AG09309 (cell line): ENCODE data around the gene GPR132.

Source experiments
- DNase-seq: peaks from one replicate; pipeline ENCODE4 v3.0.0-alpha.2; 2010; ENCODE audit warnings: low read depth
- H3K4me3 ChIP-seq: 2 replicates; pipeline ENCODE4 v1.5.1; 2011; ENCODE audit warnings: mild to moderate bottlenecking, low read depth, low read length, moderate library complexity; ENCODE audit not compliant: control insufficient read depth
- CTCF ChIP-seq: IDR thresholded peaks from 2 replicates; pipeline ENCODE4 v1.5.1; 2011; ENCODE audit warnings: mild to moderate bottlenecking, low read depth, low read length, inconsistent platforms; ENCODE audit not compliant: insufficient read depth, control insufficient read depth; ENCODE audit errors: missing control alignments

GPR132 gene

GRCh38 chr14:105091517-105092170 is 26.4 kb upstream of the GPR132 start:
- no peak overlapping the region for H3K4me3 ChIP-seq
- no peak for TF ChIP-seq CTCF

GRCh38 chr14:105091054-105091516 is 25.9 kb upstream of the GPR132 start:
- no peak overlapping the region for H3K4me3 ChIP-seq
- no peak for TF ChIP-seq CTCF
- no peak for DNase-seq

More at GRCh38 chr14:105091517-105092170, 26.4 kb upstream of the GPR132 start:
- DNase-seq, result no peak

- no peak for DNase-seq
- no peak overlapping the region for H3K4me3 ChIP-seq
- peak; percentile 98 for TF ChIP-seq CTCF
These were observed 25.3 kb upstream of the GPR132 start for GRCh38 chr14:105090493-105091053.

GRCh38 chr14:105089746-105090492 is 24.7 kb upstream of the GPR132 start:
- no peak for DNase-seq
- no peak for TF ChIP-seq CTCF
- H3K4me3 ChIP-seq, result no peak overlapping the region

- TF ChIP-seq CTCF, result no peak
- H3K4me3 ChIP-seq, result no peak overlapping the region
- no peak for DNase-seq
These were observed 23.8 kb upstream of the GPR132 start for GRCh38 chr14:105088812-105089745.
